SK-N-SH treated with all-trans-retinoic acid at 6 μM for 48 hours (cell line): ENCODE results near the gene CDKN3.

Experiments used
- ATAC-seq: fragments of 200-7000 bp; cut with Tn5 transposase; 3 replicates; pipeline ENCODE4 v1.9.1; 2020; ENCODE audit warnings: mild to moderate bottlenecking, moderate library complexity
- ARNTL ChIP-seq: fragments of 450-650 bp; formaldehyde crosslinking; IDR thresholded peaks from 2 replicates; pipeline ENCODE4 v1.5.0; 2020; ENCODE audit warnings: low read depth, mild to moderate bottlenecking, moderate library complexity, borderline replicate concordance
- BACH2 ChIP-seq: fragments of 250-450 bp; sonication (Bioruptor Pico); IDR thresholded peaks from 2 replicates; pipeline ENCODE4 v1.9.0; 2021; ENCODE audit warnings: mild to moderate bottlenecking, borderline replicate concordance
- ESRRG ChIP-seq: fragments of 250-450 bp; sonication (Bioruptor Pico); IDR thresholded peaks from 2 replicates; pipeline ENCODE4 v1.6.1; 2021; ENCODE audit warnings: mild to moderate bottlenecking
- GLIS3 ChIP-seq: fragments of 250-450 bp; sonication (Bioruptor Pico); IDR thresholded peaks from 2 replicates; pipeline ENCODE4 v1.5.0; 2020; ENCODE audit warnings: mild to moderate bottlenecking, moderate library complexity
- ISL1 ChIP-seq: fragments of 250-450 bp; sonication (Bioruptor Pico); IDR thresholded peaks from 2 replicates; pipeline ENCODE4 v2.1.2; 2022; ENCODE audit warnings: mild to moderate bottlenecking, moderate library complexity
- OSR1 ChIP-seq: fragments of 250-450 bp; sonication (Bioruptor Pico); IDR thresholded peaks from 2 replicates; pipeline ENCODE4 v1.8.0; 2022; ENCODE audit warnings: moderate library complexity, mild to moderate bottlenecking, inconsistent platforms
- PATZ1 ChIP-seq: fragments of 250-450 bp; sonication (Bioruptor Pico); IDR thresholded peaks from 2 replicates; pipeline ENCODE4 v1.8.0; 2020; ENCODE audit warnings: mild to moderate bottlenecking, moderate library complexity, borderline replicate concordance
- RARB ChIP-seq: fragments of 250-450 bp; sonication (Bioruptor Pico); IDR thresholded peaks from 2 replicates; pipeline ENCODE4 v1.8.0; 2021; ENCODE audit warnings: mild to moderate bottlenecking, moderate library complexity
- SNAI2 ChIP-seq: fragments of 250-450 bp; sonication (Bioruptor Pico); IDR thresholded peaks from 2 replicates; pipeline ENCODE4 v1.5.0; 2020; ENCODE audit warnings: mild to moderate bottlenecking, moderate library complexity
- TOX ChIP-seq: fragments of 250-450 bp; sonication (Bioruptor Pico); IDR thresholded peaks from 2 replicates; pipeline ENCODE4 v1.8.0; 2021; ENCODE audit warnings: mild to moderate bottlenecking, moderate library complexity, borderline replicate concordance
- ZC3H10 ChIP-seq: fragments of 250-450 bp; sonication (Bioruptor Pico); IDR thresholded peaks from 2 replicates; pipeline ENCODE4 v1.5.1; 2021; ENCODE audit warnings: mild to moderate bottlenecking, moderate library complexity
- ZFP3 ChIP-seq: fragments of 250-450 bp; sonication (Bioruptor Pico); IDR thresholded peaks from 2 replicates; pipeline ENCODE4 v1.5.0; 2020; ENCODE audit warnings: mild to moderate bottlenecking, moderate library complexity
- ZFP30 ChIP-seq: fragments of 450-650 bp; formaldehyde crosslinking; IDR thresholded peaks from 2 replicates; pipeline ENCODE4 v1.5.0; 2022; ENCODE audit warnings: mild to moderate bottlenecking, moderate library complexity
- ZNF565 ChIP-seq: fragments of 450-650 bp; formaldehyde crosslinking; conservative IDR thresholded peaks from 2 replicates; pipeline ENCODE4 v1.5.0; 2020; ENCODE audit warnings: low read depth, mild to moderate bottlenecking, moderate library complexity
- ZNF8 ChIP-seq: fragments of 450-650 bp; formaldehyde crosslinking; IDR thresholded peaks from 2 replicates; pipeline ENCODE4 v1.5.0; 2020; ENCODE audit warnings: mild to moderate bottlenecking, moderate library complexity
- TF ChIP-seq, protein P1 (sequence below): fragments of 250-450 bp; sonication (Bioruptor Pico); IDR thresholded peaks from 2 replicates; pipeline ENCODE4 v1.5.1; 2020; ENCODE audit warnings: low read depth, mild to moderate bottlenecking, moderate library complexity
- TF ChIP-seq, protein P2 (sequence below): fragments of 250-450 bp; sonication (Bioruptor Pico); IDR thresholded peaks from 2 replicates; pipeline ENCODE4 v1.5.0; 2020; ENCODE audit warnings: mild to moderate bottlenecking, moderate library complexity
- TF ChIP-seq, protein P3 (sequence below): fragments of 250-450 bp; sonication (Bioruptor Pico); IDR thresholded peaks from 2 replicates; pipeline ENCODE4 v1.5.1; 2021; ENCODE audit warnings: mild to moderate bottlenecking, moderate library complexity
- TF ChIP-seq, protein P4 (sequence below): fragments of 250-450 bp; sonication (Bioruptor Pico); IDR thresholded peaks from 2 replicates; pipeline ENCODE4 v1.8.0; 2021; ENCODE audit warnings: low read depth, mild to moderate bottlenecking, moderate library complexity, borderline replicate concordance

CDKN3 gene

GRCh38 chr14:54395716-54396115 lies 1.1 kb upstream of the CDKN3 start:
- ATAC-seq = no peak
- TF ChIP-seq GLIS3 = no peak
- TF ChIP-seq BACH2 = no peak
- TF ChIP-seq ZFP30 (CRISPR knock-in tag) = no peak
- TF ChIP-seq, protein P1, sequence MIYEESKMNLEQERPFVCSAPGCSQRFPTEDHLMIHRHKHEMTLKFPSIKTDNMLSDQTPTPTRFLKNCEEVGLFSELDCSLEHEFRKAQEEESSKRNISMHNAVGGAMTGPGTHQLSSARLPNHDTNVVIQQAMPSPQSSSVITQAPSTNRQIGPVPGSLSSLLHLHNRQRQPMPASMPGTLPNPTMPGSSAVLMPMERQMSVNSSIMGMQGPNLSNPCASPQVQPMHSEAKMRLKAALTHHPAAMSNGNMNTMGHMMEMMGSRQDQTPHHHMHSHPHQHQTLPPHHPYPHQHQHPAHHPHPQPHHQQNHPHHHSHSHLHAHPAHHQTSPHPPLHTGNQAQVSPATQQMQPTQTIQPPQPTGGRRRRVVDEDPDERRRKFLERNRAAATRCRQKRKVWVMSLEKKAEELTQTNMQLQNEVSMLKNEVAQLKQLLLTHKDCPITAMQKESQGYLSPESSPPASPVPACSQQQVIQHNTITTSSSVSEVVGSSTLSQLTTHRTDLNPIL (CRISPR knock-in tag) = no peak
- TF ChIP-seq PATZ1 (CRISPR knock-in tag) = no peak
- TF ChIP-seq ESRRG (CRISPR knock-in tag) = no peak
- no peak for TF ChIP-seq SNAI2 (CRISPR knock-in tag)
- TF ChIP-seq, protein P2, sequence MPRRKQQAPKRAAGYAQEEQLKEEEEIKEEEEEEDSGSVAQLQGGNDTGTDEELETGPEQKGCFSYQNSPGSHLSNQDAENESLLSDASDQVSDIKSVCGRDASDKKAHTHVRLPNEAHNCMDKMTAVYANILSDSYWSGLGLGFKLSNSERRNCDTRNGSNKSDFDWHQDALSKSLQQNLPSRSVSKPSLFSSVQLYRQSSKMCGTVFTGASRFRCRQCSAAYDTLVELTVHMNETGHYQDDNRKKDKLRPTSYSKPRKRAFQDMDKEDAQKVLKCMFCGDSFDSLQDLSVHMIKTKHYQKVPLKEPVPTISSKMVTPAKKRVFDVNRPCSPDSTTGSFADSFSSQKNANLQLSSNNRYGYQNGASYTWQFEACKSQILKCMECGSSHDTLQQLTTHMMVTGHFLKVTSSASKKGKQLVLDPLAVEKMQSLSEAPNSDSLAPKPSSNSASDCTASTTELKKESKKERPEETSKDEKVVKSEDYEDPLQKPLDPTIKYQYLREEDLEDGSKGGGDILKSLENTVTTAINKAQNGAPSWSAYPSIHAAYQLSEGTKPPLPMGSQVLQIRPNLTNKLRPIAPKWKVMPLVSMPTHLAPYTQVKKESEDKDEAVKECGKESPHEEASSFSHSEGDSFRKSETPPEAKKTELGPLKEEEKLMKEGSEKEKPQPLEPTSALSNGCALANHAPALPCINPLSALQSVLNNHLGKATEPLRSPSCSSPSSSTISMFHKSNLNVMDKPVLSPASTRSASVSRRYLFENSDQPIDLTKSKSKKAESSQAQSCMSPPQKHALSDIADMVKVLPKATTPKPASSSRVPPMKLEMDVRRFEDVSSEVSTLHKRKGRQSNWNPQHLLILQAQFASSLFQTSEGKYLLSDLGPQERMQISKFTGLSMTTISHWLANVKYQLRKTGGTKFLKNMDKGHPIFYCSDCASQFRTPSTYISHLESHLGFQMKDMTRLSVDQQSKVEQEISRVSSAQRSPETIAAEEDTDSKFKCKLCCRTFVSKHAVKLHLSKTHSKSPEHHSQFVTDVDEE (CRISPR knock-in tag) = no peak
- no peak for TF ChIP-seq ARNTL (CRISPR knock-in tag)

GRCh38 chr14:54396183-54396492 lies 669 bp upstream of the CDKN3 start:
- no peak for ATAC-seq
- TF ChIP-seq BACH2 (no peak), ARNTL (CRISPR knock-in tag) (no peak), OSR1 (CRISPR knock-in tag) (no peak), ISL1 (CRISPR knock-in tag) (no peak), SNAI2 (CRISPR knock-in tag) (no peak), ZNF8 (CRISPR knock-in tag) (no peak), ESRRG (CRISPR knock-in tag) (no peak), PATZ1 (CRISPR knock-in tag) (no peak), TOX (CRISPR knock-in tag) (no peak), GLIS3 (no peak), RARB (CRISPR knock-in tag) (no peak), ZFP30 (CRISPR knock-in tag) (no peak), ZNF565 (CRISPR knock-in tag) (no peak), ZC3H10 (no peak), ZFP3 (CRISPR knock-in tag) (no peak)
- TF ChIP-seq, protein P3, sequence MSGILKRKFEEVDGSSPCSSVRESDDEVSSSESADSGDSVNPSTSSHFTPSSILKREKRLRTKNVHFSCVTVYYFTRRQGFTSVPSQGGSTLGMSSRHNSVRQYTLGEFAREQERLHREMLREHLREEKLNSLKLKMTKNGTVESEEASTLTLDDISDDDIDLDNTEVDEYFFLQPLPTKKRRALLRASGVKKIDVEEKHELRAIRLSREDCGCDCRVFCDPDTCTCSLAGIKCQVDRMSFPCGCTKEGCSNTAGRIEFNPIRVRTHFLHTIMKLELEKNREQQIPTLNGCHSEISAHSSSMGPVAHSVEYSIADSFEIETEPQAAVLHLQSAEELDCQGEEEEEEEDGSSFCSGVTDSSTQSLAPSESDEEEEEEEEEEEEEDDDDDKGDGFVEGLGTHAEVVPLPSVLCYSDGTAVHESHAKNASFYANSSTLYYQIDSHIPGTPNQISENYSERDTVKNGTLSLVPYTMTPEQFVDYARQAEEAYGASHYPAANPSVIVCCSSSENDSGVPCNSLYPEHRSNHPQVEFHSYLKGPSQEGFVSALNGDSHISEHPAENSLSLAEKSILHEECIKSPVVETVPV = no peak
- TF ChIP-seq, protein P4, sequence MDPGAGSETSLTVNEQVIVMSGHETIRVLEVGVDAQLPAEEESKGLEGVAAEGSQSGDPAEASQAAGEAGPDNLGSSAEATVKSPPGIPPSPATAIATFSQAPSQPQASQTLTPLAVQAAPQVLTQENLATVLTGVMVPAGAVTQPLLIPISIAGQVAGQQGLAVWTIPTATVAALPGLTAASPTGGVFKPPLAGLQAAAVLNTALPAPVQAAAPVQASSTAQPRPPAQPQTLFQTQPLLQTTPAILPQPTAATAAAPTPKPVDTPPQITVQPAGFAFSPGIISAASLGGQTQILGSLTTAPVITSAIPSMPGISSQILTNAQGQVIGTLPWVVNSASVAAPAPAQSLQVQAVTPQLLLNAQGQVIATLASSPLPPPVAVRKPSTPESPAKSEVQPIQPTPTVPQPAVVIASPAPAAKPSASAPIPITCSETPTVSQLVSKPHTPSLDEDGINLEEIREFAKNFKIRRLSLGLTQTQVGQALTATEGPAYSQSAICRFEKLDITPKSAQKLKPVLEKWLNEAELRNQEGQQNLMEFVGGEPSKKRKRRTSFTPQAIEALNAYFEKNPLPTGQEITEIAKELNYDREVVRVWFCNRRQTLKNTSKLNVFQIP (CRISPR knock-in tag) = no peak
- TF ChIP-seq, protein P2 (CRISPR knock-in tag) = no peak
- TF ChIP-seq, all 23 proteins: peak for 0
